Cortex of kidney (tissue), 1 donor: ENCODE data around the gene S100A14.
A peak's percentile ranks its signal among the peaks of the same experiment; 100 is the strongest.

Source experiments
- DNase-seq: peaks from one replicate; lab custom pipeline; 2025; lab: John Stamatoyannopoulos, UW

The S100A14 gene

GRCh38 chr1:153638261-153638660, 22.1 kb upstream of the S100A14 start:
- no peak for DNase-seq

GRCh38 chr1:153636312-153636711, 20.2 kb upstream of the S100A14 start:
- DNase-seq, result no peak

GRCh38 chr1:153635872-153636271, 19.7 kb upstream of the S100A14 start:
- no peak for DNase-seq

GRCh38 chr1:153633754-153634665, 17.9 kb upstream of the S100A14 start, which contains the start of gene CHTOP:
Gene CHTOP (plus strand): TSS chr1:153634066. CDS start chr1:153636589, 2,523 bp downstream.
- DNase-seq, result peak; percentile 47

GRCh38 chr1:153633161-153633753, 17.1 kb upstream of the S100A14 start:
- no peak for DNase-seq

- no peak for DNase-seq
Observed at GRCh38 chr1:153631047-153632022, 15.2 kb upstream of the S100A14 start.

GRCh38 chr1:153630384-153630783, 14.3 kb upstream of the S100A14 start:
- DNase-seq, result no peak

GRCh38 chr1:153629971-153630370, 13.8 kb upstream of the S100A14 start:
- no peak for DNase-seq

- no peak for DNase-seq
Observed at GRCh38 chr1:153629343-153629665, 13.2 kb upstream of the S100A14 start.

GRCh38 chr1:153628638-153629342, 12.7 kb upstream of the S100A14 start:
- no peak for DNase-seq

- DNase-seq, result no peak
Observed at GRCh38 chr1:153627715-153628626, 11.8 kb upstream of the S100A14 start, which contains the start of gene S100A1. Gene S100A1 (plus strand): TSS chr1:153628434. CDS start chr1:153630522, 2,088 bp downstream.

GRCh38 chr1:153626904-153627714, 11.0 kb upstream of the S100A14 start, which contains the start of gene S100A13:
Gene S100A13 (minus strand): TSS chr1:153627505. CDS start chr1:153626472, 1,033 bp downstream.
- no peak for DNase-seq

GRCh38 chr1:153626477-153626903, 10.4 kb upstream of the S100A14 start:
- no peak for DNase-seq

- DNase-seq, result no peak
Observed at GRCh38 chr1:153624965-153625611, 9.0 kb upstream of the S100A14 start.

- no peak for DNase-seq
Observed at GRCh38 chr1:153623101-153623500, 7.0 kb upstream of the S100A14 start.

GRCh38 chr1:153619171-153619570, 3.0 kb upstream of the S100A14 start:
- no peak for DNase-seq

- DNase-seq, result no peak
Observed at GRCh38 chr1:153617663-153618062, 1.5 kb upstream of the S100A14 start.

- DNase-seq, result no peak
Observed at GRCh38 chr1:153616917-153617311, 789 bp upstream of the S100A14 start.

- no peak for DNase-seq
Observed at GRCh38 chr1:153615406-153615805, 719 bp downstream of the S100A14 start.
